GM21529 (cell line): ENCODE measurements around the gene MR1.

Source experiments
- ATAC-seq: cut with Tn5 transposase; IDR thresholded peaks from one replicate; pipeline ENCODE4 v1.9.1; 2021; ENCODE audit not compliant: unreplicated experiment

The MR1 gene

GRCh38 chr1:181106479-181106878 is 72.7 kb downstream of the MR1 start:
- ATAC-seq, result no peak

GRCh38 chr1:181107711-181108110 is 73.9 kb downstream of the MR1 start:
- ATAC-seq, result no peak

- no peak for ATAC-seq
These were observed 74.6 kb downstream of the MR1 start for GRCh38 chr1:181108304-181108867.

GRCh38 chr1:181110013-181110412 is 76.2 kb downstream of the MR1 start:
- no peak for ATAC-seq
